T-cell (primary cell): ENCODE results near the gene FNIP2. TPM values are rescaled to one million over a fixed set of nuclear protein-coding genes. Genes with fewer than 3 reads are reported as not detected.

Experiments used
- ATAC-seq, 4 experiments: fragments of 200-7000 bp in 3 of 4; fragments of 150-1000 bp in 1 of 4; cut with Tn5 transposase; replicated peaks in 1 of 4; 1 replicate in 3 of 4; 2 replicates in 1 of 4; pipeline ENCODE4 v1.10.0; 2021; ENCODE audit warnings: moderate library complexity in 3 of 4, mild to moderate bottlenecking in 2 of 4, moderate number of reproducible peaks in 1 of 4
- CTCF ChIA-PET, 2 donors: fragments of 300-600 bp; sonication (Branson Sonifier 250); formaldehyde crosslinking; loops; one replicate each; lab custom pipeline; 2022; ENCODE audit warnings: antibody characterized with exemption in 2 of 2; lab: Charles Lee
- POLR2A ChIA-PET, 2 donors: fragments of 300-600 bp; sonication (Branson Sonifier 250); formaldehyde crosslinking; loops; one replicate each; lab custom pipeline; 2022; ENCODE audit warnings: antibody characterized with exemption in 2 of 2; lab: Charles Lee
- DNase-seq, 35 experiments: peaks; one replicate each; pipeline versions ENCODE4 v3.0.0 to v3.0.0-alpha.2; 2013 to 2023
- H3K27ac ChIP-seq: one replicate; pipeline ENCODE4 v1.5.1; 2013; ENCODE audit warnings: low read length
- H3K27me3 ChIP-seq, 2 experiments: replicated peaks in 1 of 2; 1 replicate in 1 of 2; 2 replicates in 1 of 2; pipeline versions ENCODE4 v1.6.1 to v1.7.0; 2013; ENCODE audit warnings: low read length in 1 of 2, mixed read lengths in 1 of 2; ENCODE audit not compliant: control insufficient read depth in 2 of 2, insufficient read depth in 2 of 2; ENCODE audit errors: extremely low read depth in 1 of 2
- H3K36me3 ChIP-seq, 2 donors: 1 replicate in 1 of 2; 2 replicates in 1 of 2; pipeline versions ENCODE4 v1.6.1 to v1.7.0; 2013; ENCODE audit warnings: low read length in 1 of 2; ENCODE audit not compliant: control insufficient read depth in 2 of 2, insufficient read depth in 1 of 2; ENCODE audit errors: extremely low read depth in 1 of 2
- H3K4me1 ChIP-seq, 2 experiments: 1 replicate in 1 of 2; 2 replicates in 1 of 2; pipeline versions ENCODE4 v1.6.1 to v1.7.0; 2013; ENCODE audit warnings: low read length in 2 of 2, mixed read lengths in 1 of 2; ENCODE audit not compliant: insufficient read depth in 2 of 2, control insufficient read depth in 1 of 2; ENCODE audit errors: extremely low read depth in 1 of 2
- H3K4me3 ChIP-seq, 2 donors: 1 replicate in 1 of 2; 2 replicates in 1 of 2; pipeline versions ENCODE4 v1.5.1 to v1.7.0; 2013; ENCODE audit warnings: mild to moderate bottlenecking in 2 of 2, low read length in 1 of 2, moderate library complexity in 1 of 2; ENCODE audit not compliant: control insufficient read depth in 1 of 2; ENCODE audit errors: extremely low read depth in 1 of 2
- H3K9me3 ChIP-seq: 2 replicates; pipeline ENCODE4 v1.7.0; 2013
- H3K27ac Mint-ChIP-seq, 2 donors: one replicate each; pipeline ENCODE4 v1.8.0; 2020 to 2021; ENCODE audit warnings: mild to moderate bottlenecking in 2 of 2, mixed read lengths in 2 of 2
- H3K27me3 Mint-ChIP-seq, 2 donors: one replicate each; pipeline ENCODE4 v1.8.0; 2021 to 2022; ENCODE audit warnings: mixed read lengths in 2 of 2
- H3K36me3 Mint-ChIP-seq: one replicate; pipeline ENCODE4 v1.8.0; 2021; ENCODE audit warnings: mixed read lengths
- H3K4me1 Mint-ChIP-seq, 3 donors: one replicate each; pipeline ENCODE4 v1.8.0; 2020 to 2022; ENCODE audit warnings: mixed read lengths in 3 of 3, mild to moderate bottlenecking in 1 of 3
- H3K4me3 Mint-ChIP-seq, 3 donors: one replicate each; pipeline ENCODE4 v1.8.0; 2020 to 2022; ENCODE audit warnings: mild to moderate bottlenecking in 3 of 3, mixed read lengths in 3 of 3, moderate library complexity in 3 of 3
- H3K9me3 Mint-ChIP-seq, 3 donors: one replicate each; pipeline ENCODE4 v1.8.0; 2020 to 2022; ENCODE audit warnings: mixed read lengths in 3 of 3
- WGBS: methylation state at CpG from one replicate; pipeline ENCODE4 v1.1.5; 2013; ENCODE audit warnings: missing lambda C conversion rate; ENCODE audit not compliant: insufficient coverage; 5-methylcytosine and 5-hydroxymethylcytosine counted together
- total RNA-seq, 35 experiments: library from RNA in 6 of 35; stranded (reverse) in 6 of 35; fragments of 120-200 nt in 1 of 35; gene quantifications; one replicate each; pipeline versions ENCODE4 v1.2.1 to v1.2.4 and lab custom pipeline; 2013 to 2026

The FNIP2 gene
- total RNA-seq, 5 donors from 2014 or later (not counting 1 experiment from before 2014, with no cell fraction given) = 6.7 to 11.1 (median 10.7) TPM

DNA sequence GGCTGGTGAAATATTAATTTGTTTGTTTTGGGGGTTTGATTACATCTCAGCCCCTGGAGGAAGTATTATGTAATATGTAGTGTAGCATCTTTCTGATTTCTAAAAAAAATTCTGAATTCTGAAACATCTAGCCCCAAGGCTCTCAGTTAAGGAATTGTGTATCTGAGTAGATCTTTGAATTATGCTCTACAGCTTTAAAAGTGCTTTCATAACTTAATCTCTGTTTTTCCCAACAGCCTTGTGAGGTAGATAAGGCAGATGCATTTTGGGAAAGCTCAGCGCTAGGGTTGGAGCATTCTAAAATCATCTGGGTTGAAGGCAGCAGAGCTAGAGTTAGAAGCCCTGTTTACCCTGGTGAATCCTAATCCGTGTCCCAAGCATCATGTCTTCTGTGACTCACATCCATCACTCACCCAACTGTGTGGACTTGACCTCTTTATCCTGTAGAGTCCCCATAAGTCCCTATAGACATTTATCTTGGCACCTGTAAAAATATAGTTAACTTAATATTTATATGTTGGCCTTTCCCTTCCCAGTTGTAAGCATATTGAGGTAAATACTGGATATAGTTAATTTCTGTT lies 49.8 kb downstream of the FNIP2 start:
- Histone ChIP-seq H3K4me1 (peaks cover 3 to 9% of the 10 kb centered on the region in 2 experiments), H3K36me3 (no peaks in the 10 kb centered on the region), H3K4me3 (no peak overlapping the region), H3K9me3 (no peaks in the 10 kb centered on the region), H3K27me3 (no peaks in the 10 kb centered on the region), H3K27ac (no peak overlapping the region)
- H3K27me3 Mint-ChIP-seq = no peaks in the 10 kb centered on the region
- peaks cover 26 to 32% (median 30%) of the 10 kb centered on the region in 3 donors for H3K4me1 Mint-ChIP-seq
- no peaks in the 10 kb centered on the region for H3K9me3 Mint-ChIP-seq
- no peak for ATAC-seq
- H3K36me3 Mint-ChIP-seq = no peaks in the 10 kb centered on the region
- CTCF ChIA-PET = no interaction called here
- H3K27ac Mint-ChIP-seq = peak overlapping the region in 1 of 2 donors; percentile 16
- WGBS = no CpG with 5 or more reads among the region's 2 CpGs
- H3K4me3 Mint-ChIP-seq = no peak overlapping the region
- DNase-seq = no peak
- POLR2A ChIA-PET = no interaction called here

DNA sequence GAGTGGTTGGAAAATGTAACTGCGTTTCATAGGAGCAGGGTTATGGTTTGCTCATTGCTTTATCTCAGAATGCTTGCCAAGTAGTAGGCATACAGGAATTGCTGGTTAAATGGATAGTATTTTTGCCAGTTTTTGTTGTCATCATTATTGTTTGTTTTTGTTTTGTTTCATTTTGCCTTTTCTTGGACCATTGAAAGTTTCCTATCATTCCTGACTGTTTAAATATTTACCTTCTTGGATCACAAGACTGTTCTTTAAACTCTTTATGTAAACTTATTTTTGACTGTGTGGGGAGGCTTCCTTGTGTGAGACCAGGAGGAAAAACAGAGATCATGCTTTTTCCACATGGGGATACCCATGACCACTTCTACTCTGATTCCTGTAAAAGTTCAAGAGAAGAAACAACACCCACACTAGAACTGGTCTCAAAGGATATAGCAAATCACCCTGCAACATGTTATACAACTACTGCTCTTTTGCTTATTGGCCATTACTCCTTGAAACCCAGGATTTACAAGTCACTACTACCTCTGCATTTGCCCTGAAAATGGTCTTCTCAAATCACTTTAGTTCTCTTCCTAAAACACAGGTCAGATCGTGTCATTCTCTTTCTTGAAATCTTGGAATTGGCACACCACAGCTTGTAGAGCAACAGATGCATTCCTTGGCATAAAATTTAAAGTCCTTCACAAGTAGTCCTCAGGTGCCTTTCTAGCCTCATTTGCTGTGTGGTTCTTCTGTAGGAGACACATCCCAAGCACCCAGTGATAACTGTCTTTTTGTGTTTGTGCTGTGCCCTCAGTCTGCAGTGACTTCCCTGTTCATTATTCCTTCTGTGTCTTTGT lies 51.3 kb downstream of the FNIP2 start:
- Mint-ChIP-seq H3K9me3 (no peaks in the 10 kb centered on the region), H3K27ac (no peak overlapping the region), H3K36me3 (no peaks in the 10 kb centered on the region), H3K4me3 (no peak overlapping the region), H3K4me1 (peaks cover 36 to 41% (median 39%) of the 10 kb centered on the region in 3 donors), H3K27me3 (no peaks in the 10 kb centered on the region)
- peaks cover 3 to 12% of the 10 kb centered on the region in 2 experiments for H3K4me1 ChIP-seq
- H3K9me3 ChIP-seq = no peaks in the 10 kb centered on the region
- CTCF ChIA-PET = interaction anchor here in 1 of 2 donors (0.9 kb wide), 1 partner anchor 22 kb away, joined by 3 read pairs; no protein-coding TSS in a partner anchor
- no peaks in the 10 kb centered on the region for H3K27me3 ChIP-seq
- no peak for ATAC-seq
- 94% methylated on average over 2 of the region's 2 CpGs for WGBS
- H3K4me3 ChIP-seq = no peak overlapping the region
- no peak for DNase-seq
- POLR2A ChIA-PET = interaction anchor here in 1 of 2 donors (0.6 kb wide), 1 partner anchor 12 kb away, joined by 5 read pairs; no protein-coding TSS in a partner anchor
- no peak overlapping the region for H3K27ac ChIP-seq
- H3K36me3 ChIP-seq = no peaks in the 10 kb centered on the region

DNA sequence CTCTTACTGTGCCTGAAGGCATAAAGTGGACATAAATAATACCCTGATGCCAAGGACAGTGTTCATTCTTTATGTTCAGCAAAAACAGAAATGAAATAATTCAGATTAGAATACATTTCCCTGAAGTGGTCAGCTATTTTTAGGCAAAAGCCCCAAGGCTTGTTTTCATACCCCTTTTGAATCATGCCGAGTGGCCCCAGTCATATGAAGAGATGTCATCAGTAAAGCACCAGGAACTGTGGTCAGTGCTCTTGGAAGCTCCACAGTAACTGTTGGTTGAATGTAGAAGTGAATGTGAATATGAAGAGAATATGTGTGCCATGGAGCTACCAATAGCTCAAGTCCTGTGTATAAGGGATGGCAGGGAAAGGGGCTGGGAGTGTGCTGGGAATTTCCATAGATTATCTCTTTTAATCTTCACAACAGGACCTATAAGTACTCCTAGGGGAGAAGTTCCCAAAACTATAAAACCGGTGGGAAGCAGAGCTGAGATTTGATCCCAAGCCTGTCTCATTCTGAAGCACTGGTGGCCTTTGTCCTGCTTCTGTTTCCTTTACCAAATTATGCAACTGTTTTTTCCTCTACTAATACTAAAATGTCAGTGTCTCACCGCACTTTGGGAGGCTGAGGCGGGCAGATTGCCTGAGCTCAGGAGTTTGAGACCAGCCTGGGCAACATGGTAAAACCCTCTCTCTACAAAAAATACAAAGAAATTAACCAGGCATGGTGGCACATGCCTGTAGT lies 52.6 kb downstream of the FNIP2 start:
- Mint-ChIP-seq H3K9me3 (no peaks in the 10 kb centered on the region), H3K4me3 (no peak overlapping the region), H3K27me3 (no peaks in the 10 kb centered on the region), H3K36me3 (no peaks in the 10 kb centered on the region), H3K4me1 (peaks cover 48 to 53% (median 51%) of the 10 kb centered on the region in 3 donors), H3K27ac (no peak overlapping the region)
- Histone ChIP-seq H3K36me3 (no peaks in the 10 kb centered on the region), H3K4me1 (peaks cover 4 to 24% of the 10 kb centered on the region in 2 experiments), H3K4me3 (no peak overlapping the region), H3K27me3 (no peaks in the 10 kb centered on the region), H3K27ac (no peak overlapping the region), H3K9me3 (no peaks in the 10 kb centered on the region)
- CTCF ChIA-PET = no interaction called here
- 77% methylated on average over 2 of the region's 4 CpGs for WGBS
- POLR2A ChIA-PET = interaction anchor here in 1 of 2 donors (0.6 kb wide), 1 partner anchor 21 kb away, joined by 5 read pairs; no protein-coding TSS in a partner anchor
- no peak for ATAC-seq
- no peak for DNase-seq

DNA sequence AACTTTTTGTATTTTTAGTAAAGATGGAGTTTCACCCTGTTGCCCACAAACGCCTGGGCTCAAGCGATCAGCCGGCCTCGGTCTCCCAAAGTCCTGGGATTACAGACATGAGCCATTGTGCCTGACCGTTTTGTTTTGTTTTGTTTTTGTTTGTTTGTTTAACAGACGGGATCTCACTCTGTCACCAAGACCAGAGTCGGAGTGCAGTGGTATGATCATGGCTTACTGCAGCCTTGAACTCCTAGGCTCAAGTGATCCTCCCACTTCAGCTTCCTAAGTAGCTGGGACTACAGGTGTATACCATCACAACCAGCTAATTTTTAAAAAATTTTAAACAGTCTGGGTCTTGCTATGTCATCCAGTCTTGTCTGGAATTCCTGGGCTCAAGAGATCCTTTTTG lies 53.5 kb downstream of the FNIP2 start:
- Mint-ChIP-seq H3K27ac (no peak overlapping the region), H3K36me3 (no peaks in the 10 kb centered on the region), H3K9me3 (no peaks in the 10 kb centered on the region), H3K27me3 (no peaks in the 10 kb centered on the region), H3K4me1 (peaks cover 51 to 55% (median 55%) of the 10 kb centered on the region in 3 donors), H3K4me3 (no peak overlapping the region)
- Histone ChIP-seq H3K4me3 (no peak overlapping the region), H3K4me1 (peaks cover 11 to 32% of the 10 kb centered on the region in 2 experiments), H3K36me3 (no peaks in the 10 kb centered on the region), H3K27me3 (no peaks in the 10 kb centered on the region), H3K27ac (no peak overlapping the region), H3K9me3 (no peaks in the 10 kb centered on the region)
- ATAC-seq (no peak), DNase-seq (no peak)
- ChIA-PET POLR2A (no interaction called here), CTCF (no interaction called here)
- WGBS = 80% methylated on average over 1 of the region's 7 CpGs

DNA sequence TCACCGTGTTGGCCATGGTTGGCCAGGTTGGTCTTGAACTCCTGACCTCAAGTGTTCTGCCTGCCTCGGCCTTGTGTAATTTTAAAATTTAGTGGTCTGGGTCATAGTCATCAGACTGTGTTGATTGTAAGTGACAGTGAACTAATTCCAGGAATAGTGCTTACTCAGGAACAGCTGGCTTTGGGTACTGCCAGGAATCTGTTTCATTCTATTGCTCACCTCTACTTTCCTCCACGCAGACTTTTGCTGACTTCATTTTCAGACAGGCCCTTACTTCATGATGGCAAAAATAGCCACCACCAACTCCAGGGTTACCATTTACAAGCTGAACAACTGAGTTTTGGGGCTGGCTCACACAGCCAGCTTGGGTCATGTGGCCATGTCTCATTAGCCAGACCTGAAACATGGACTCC lies 54.6 kb downstream of the FNIP2 start:
- H3K9me3 ChIP-seq = no peaks in the 10 kb centered on the region
- H3K27me3 Mint-ChIP-seq = no peaks in the 10 kb centered on the region
- H3K4me3 ChIP-seq = no peak overlapping the region
- H3K9me3 Mint-ChIP-seq = no peaks in the 10 kb centered on the region
- no peak overlapping the region for H3K4me3 Mint-ChIP-seq
- ATAC-seq (no peak), DNase-seq (no peak)
- H3K36me3 Mint-ChIP-seq = peaks cover 4% of the 10 kb centered on the region
- POLR2A ChIA-PET = no interaction called here
- no peak overlapping the region for H3K27ac Mint-ChIP-seq
- no peak overlapping the region for H3K27ac ChIP-seq
- 83% methylated on average over 2 of the region's 3 CpGs for WGBS
- peaks cover 48 to 51% (median 49%) of the 10 kb centered on the region in 3 donors for H3K4me1 Mint-ChIP-seq
- no peaks in the 10 kb centered on the region for H3K27me3 ChIP-seq
- H3K4me1 ChIP-seq = peaks cover 11 to 36% of the 10 kb centered on the region in 2 experiments
- no peaks in the 10 kb centered on the region for H3K36me3 ChIP-seq
- CTCF ChIA-PET = no interaction called here
